ENCODE measurements around the gene MBD6. TPM values are rescaled to one million over a fixed set of nuclear protein-coding genes. Genes with fewer than 3 reads are reported as not detected.

The MBD6 gene
- total RNA-seq, 1 experiment from 2014 or later: 66.8 TPM

DNA sequence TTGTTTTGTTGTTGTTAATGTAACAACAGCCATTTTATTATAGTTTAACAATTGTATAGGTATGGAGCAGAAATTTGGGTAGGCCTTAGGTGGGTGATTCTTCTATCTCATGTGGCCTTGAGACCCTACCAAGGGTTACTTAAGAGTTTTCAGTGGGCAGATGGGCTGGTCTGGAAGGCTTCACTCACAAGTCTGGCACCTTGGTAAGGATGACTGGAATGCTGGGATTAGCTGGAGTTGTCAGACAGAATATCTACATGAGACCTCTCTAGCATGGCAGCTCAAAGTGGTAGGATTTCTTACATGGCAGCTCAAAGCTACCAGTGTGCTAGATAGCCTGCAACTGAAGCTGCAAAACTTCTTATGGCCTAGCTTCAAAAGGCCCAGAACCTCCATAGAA, 36.9 kb upstream of the MBD6 start:
- no peak overlapping the region for H3K9ac ChIP-seq (ENCODE audit: extremely low read depth, insufficient read length, low read length)

More for the DNA sequence above, 36.9 kb upstream of the MBD6 start:
- H4K8ac ChIP-seq (replicated peaks; ENCODE audit: insufficient read length, low read depth, low read length): no peak overlapping the region
- no peak overlapping the region for H3K14ac ChIP-seq (ENCODE audit: insufficient read depth, low read length)
- no peak overlapping the region for H3K23ac ChIP-seq (ENCODE audit: insufficient read length, low read depth, low read length)
- H2BK20ac ChIP-seq (ENCODE audit: low read depth, low read length, poor library complexity, severe bottlenecking): no peak overlapping the region
- DNase-seq: no peak
- Mint-ChIP-seq H3K36me3 (ENCODE audit: insufficient read depth in 1 of 3, low read depth in 3 of 3) (peaks cover 23 to 29% (median 26%) of the 10 kb centered on the region in 3 experiments), H3K4me1 (peaks cover 19 to 20% of the 10 kb centered on the region in 2 experiments), H3K27me3 (ENCODE audit: low read depth) (peaks cover 2% of the 10 kb centered on the region), H3K9me3 (peaks cover 0 to 2% of the 10 kb centered on the region in 2 experiments; a peak in 1 of 5 replicates), H3K4me3 (no peak overlapping the region), H3K27ac (no peak overlapping the region)
- H4K91ac ChIP-seq (ENCODE audit: insufficient read length, low read depth, low read length): no peak overlapping the region
- no peak overlapping the region for H3K4ac ChIP-seq (ENCODE audit: low read depth, low read length)
- no peaks in the 10 kb centered on the region for H3K27me3 ChIP-seq (ENCODE audit: insufficient read depth, low read length)
- no peak overlapping the region for H2BK12ac ChIP-seq (ENCODE audit: insufficient read length, low read depth, low read length)
- H3K79me2 ChIP-seq (ENCODE audit: insufficient read depth, low read length): peaks cover 8% of the 10 kb centered on the region; the same call in 1 of the 2 replicates
- no peaks in the 10 kb centered on the region for H3K79me1 ChIP-seq (ENCODE audit: insufficient read depth, low read depth, low read length, poor library complexity, severe bottlenecking)
- no peak overlapping the region for H3K4me2 ChIP-seq (ENCODE audit: insufficient read depth, insufficient read length, low read length)
- no peak overlapping the region for H2BK5ac ChIP-seq (ENCODE audit: insufficient read length, low read length)
- no peaks in the 10 kb centered on the region for H3K9me3 ChIP-seq (ENCODE audit: control insufficient read depth, low read depth, low read length)
- H2BK15ac ChIP-seq (ENCODE audit: low read depth, low read length): no peak overlapping the region
- H3K56ac ChIP-seq (ENCODE audit: insufficient read length, low read depth, low read length): no peak overlapping the region
- H2AK5ac ChIP-seq (ENCODE audit: insufficient read length, low read length): no peak overlapping the region
- H3K23me2 ChIP-seq (ENCODE audit: insufficient read length, low read depth, low read length, poor library complexity, severe bottlenecking): peaks cover 5% of the 10 kb centered on the region
- no peak overlapping the region for H3K18ac ChIP-seq (ENCODE audit: insufficient read length, low read depth, low read length)
- H2AFZ ChIP-seq (ENCODE audit: low read length): no peak overlapping the region
- TF ChIP-seq, protein P1, sequence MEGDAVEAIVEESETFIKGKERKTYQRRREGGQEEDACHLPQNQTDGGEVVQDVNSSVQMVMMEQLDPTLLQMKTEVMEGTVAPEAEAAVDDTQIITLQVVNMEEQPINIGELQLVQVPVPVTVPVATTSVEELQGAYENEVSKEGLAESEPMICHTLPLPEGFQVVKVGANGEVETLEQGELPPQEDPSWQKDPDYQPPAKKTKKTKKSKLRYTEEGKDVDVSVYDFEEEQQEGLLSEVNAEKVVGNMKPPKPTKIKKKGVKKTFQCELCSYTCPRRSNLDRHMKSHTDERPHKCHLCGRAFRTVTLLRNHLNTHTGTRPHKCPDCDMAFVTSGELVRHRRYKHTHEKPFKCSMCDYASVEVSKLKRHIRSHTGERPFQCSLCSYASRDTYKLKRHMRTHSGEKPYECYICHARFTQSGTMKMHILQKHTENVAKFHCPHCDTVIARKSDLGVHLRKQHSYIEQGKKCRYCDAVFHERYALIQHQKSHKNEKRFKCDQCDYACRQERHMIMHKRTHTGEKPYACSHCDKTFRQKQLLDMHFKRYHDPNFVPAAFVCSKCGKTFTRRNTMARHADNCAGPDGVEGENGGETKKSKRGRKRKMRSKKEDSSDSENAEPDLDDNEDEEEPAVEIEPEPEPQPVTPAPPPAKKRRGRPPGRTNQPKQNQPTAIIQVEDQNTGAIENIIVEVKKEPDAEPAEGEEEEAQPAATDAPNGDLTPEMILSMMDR (conservative IDR thresholded peaks at IDR 0.05): no peak
- H3K27ac ChIP-seq (ENCODE audit: insufficient read length, low read depth, low read length): no peak overlapping the region
- no peak overlapping the region for H2BK120ac ChIP-seq (ENCODE audit: low read depth, low read length, poor library complexity, severe bottlenecking)
- no peaks in the 10 kb centered on the region for H4K20me1 ChIP-seq (ENCODE audit: control insufficient read depth, insufficient read depth, insufficient read length)
- H3T11ph ChIP-seq (ENCODE audit: low read length): no peak overlapping the region
- H4K5ac ChIP-seq (ENCODE audit: insufficient read length, low read depth, low read length): no peak overlapping the region
- H3K4me1 ChIP-seq (ENCODE audit: insufficient read depth, low read length): peaks cover 5% of the 10 kb centered on the region; the same call in 1 of the 2 replicates

Data from H9 (cell line).